ENCODE measurements around the gene CRYAA.

CRYAA gene

GRCh38 chr21:43207868-43208267, 39.1 kb downstream of the CRYAA start:
- ChIA-PET POLR2A (no interaction called here), CTCF (interaction anchor here (0.6 to 1.1 kb wide), 2 partner anchors 63 to 438 kb away, joined by 3 read pairs; no protein-coding TSS in a partner anchor)
- TF ChIP-seq ZFP69B (tag by site-specific recombination; IDR thresholded peaks at IDR 0.05) (no peak), CTCF (tag by site-specific recombination; IDR thresholded peaks at IDR 0.05) (no peak), ZBTB6 (tag by site-specific recombination; IDR thresholded peaks at IDR 0.05) (no peak)
- H3K9me3 ChIP-seq (ENCODE audit: control insufficient read depth, insufficient read depth, low read depth, low read length) = no peaks in the 10 kb centered on the region
- H3K27ac ChIP-seq (ENCODE audit: extremely low read depth, low read depth, low read length) = no peak overlapping the region
- H3K4me1 ChIP-seq (ENCODE audit: control insufficient read depth, insufficient read depth, low read length) = no peaks in the 10 kb centered on the region
- no peak overlapping the region for H3K4me3 ChIP-seq (ENCODE audit: low read depth, low read length)
- no peaks in the 10 kb centered on the region for H3K36me3 ChIP-seq (ENCODE audit: control insufficient read depth in 2 of 2, insufficient read depth in 1 of 2, low read length in 2 of 2)

GRCh38 chr21:43208561-43209332, 39.9 kb downstream of the CRYAA start:
- CTCF ChIA-PET = no interaction called here
- Histone ChIP-seq H3K27ac (ENCODE audit: extremely low read depth, low read depth, low read length) (no peak overlapping the region), H3K4me3 (ENCODE audit: low read depth, low read length) (no peak overlapping the region), H3K9me3 (ENCODE audit: control insufficient read depth, insufficient read depth, low read depth, low read length) (no peaks in the 10 kb centered on the region), H3K36me3 (ENCODE audit: control insufficient read depth in 2 of 2, insufficient read depth in 1 of 2, low read length in 2 of 2) (no peaks in the 10 kb centered on the region), H3K4me1 (ENCODE audit: control insufficient read depth, insufficient read depth, low read length) (no peaks in the 10 kb centered on the region)
- POLR2A ChIA-PET = no interaction called here
- no peak for TF ChIP-seq ZNF626 (tag by site-specific recombination; IDR thresholded peaks at IDR 0.05)
- TF ChIP-seq ZNF174 (tag by site-specific recombination; IDR thresholded peaks at IDR 0.05) = no peak
- no peak for TF ChIP-seq ZNF112 (tag by site-specific recombination; IDR thresholded peaks at IDR 0.05)
- no peak for TF ChIP-seq ZFP37 (tag by site-specific recombination; IDR thresholded peaks at IDR 0.05)
- TF ChIP-seq TCF7L2 (IDR thresholded peaks at IDR 0.05; ENCODE audit: borderline replicate concordance, low read depth, low read length) = no peak
- no peak for TF ChIP-seq ZNF2 (tag by site-specific recombination; IDR thresholded peaks at IDR 0.05)
- TF ChIP-seq PRDM6 (tag by site-specific recombination; IDR thresholded peaks at IDR 0.05) = no peak
- TF ChIP-seq TSHZ1 (tag by site-specific recombination; IDR thresholded peaks at IDR 0.05; ENCODE audit: borderline replicate concordance) = no peak
- no peak for TF ChIP-seq PRDM2 (tag by site-specific recombination; IDR thresholded peaks at IDR 0.05; ENCODE audit: borderline replicate concordance)
- no peak for TF ChIP-seq ZNF280D (tag by site-specific recombination; IDR thresholded peaks at IDR 0.05)
